AG09309 (cell line): ENCODE measurements around the gene NIP7.

Source experiments
- DNase-seq: peaks from one replicate; pipeline ENCODE4 v3.0.0-alpha.2; 2010; ENCODE audit warnings: low read depth
- H3K4me3 ChIP-seq: 2 replicates; pipeline ENCODE4 v1.5.1; 2011; ENCODE audit warnings: mild to moderate bottlenecking, low read depth, low read length, moderate library complexity; ENCODE audit not compliant: control insufficient read depth
- CTCF ChIP-seq: IDR thresholded peaks from 2 replicates; pipeline ENCODE4 v1.5.1; 2011; ENCODE audit warnings: mild to moderate bottlenecking, low read depth, low read length, inconsistent platforms; ENCODE audit not compliant: insufficient read depth, control insufficient read depth; ENCODE audit errors: missing control alignments

Gene NIP7

GRCh38 chr16:69363281-69363717, 23.7 kb downstream of the NIP7 start:
- TF ChIP-seq CTCF = no peak
- H3K4me3 ChIP-seq = no peak overlapping the region
- DNase-seq = no peak

- no peak for TF ChIP-seq CTCF
- DNase-seq = no peak
Measured at GRCh38 chr16:69364088-69364487, 24.5 kb downstream of the NIP7 start.

GRCh38 chr16:69365901-69366300, 26.3 kb downstream of the NIP7 start:
- DNase-seq = no peak
- no peak for TF ChIP-seq CTCF
- H3K4me3 ChIP-seq = no peak overlapping the region

More at GRCh38 chr16:69364088-69364487, 24.5 kb downstream of the NIP7 start:
- no peak overlapping the region for H3K4me3 ChIP-seq

GRCh38 chr16:69366431-69366830, 26.9 kb downstream of the NIP7 start:
- H3K4me3 ChIP-seq = no peak overlapping the region
- DNase-seq = no peak
- TF ChIP-seq CTCF = no peak

- no peak for DNase-seq
- TF ChIP-seq CTCF = no peak
- H3K4me3 ChIP-seq = no peak overlapping the region
Measured at GRCh38 chr16:69367980-69368379, 28.4 kb downstream of the NIP7 start.

- no peak overlapping the region for H3K4me3 ChIP-seq
- no peak for DNase-seq
- no peak for TF ChIP-seq CTCF
Measured at GRCh38 chr16:69368866-69369265, 29.3 kb downstream of the NIP7 start.

GRCh38 chr16:69371564-69371963, 32.0 kb downstream of the NIP7 start:
- no peak overlapping the region for H3K4me3 ChIP-seq
- no peak for TF ChIP-seq CTCF
- no peak for DNase-seq
